Osteoblast (primary cell): ENCODE data around the gene FARP1. TPM values are rescaled to one million over a fixed set of nuclear protein-coding genes. Genes with fewer than 3 reads are reported as not detected.

ENCODE experiments used
- DNase-seq: peaks from one replicate; pipeline ENCODE4 v3.0.0; 2011; ENCODE audit warnings: low spot score, mixed read lengths; ENCODE audit not compliant: insufficient read length; ENCODE audit errors: missing footprints
- H2AFZ ChIP-seq: 2 replicates; pipeline ENCODE4 v1.6.0; 2011; ENCODE audit warnings: mild to moderate bottlenecking, low read length
- H3K27ac ChIP-seq: 2 replicates; pipeline ENCODE4 v1.5.1; 2011; ENCODE audit warnings: mild to moderate bottlenecking, low read depth, low read length, moderate library complexity
- H3K27me3 ChIP-seq: 2 replicates; pipeline ENCODE4 v1.6.0; 2012; ENCODE audit warnings: mild to moderate bottlenecking, control low read depth, inconsistent platforms, low read length, moderate library complexity; ENCODE audit not compliant: insufficient read depth
- H3K36me3 ChIP-seq: 2 replicates; pipeline ENCODE4 v1.5.1; 2011; ENCODE audit warnings: mild to moderate bottlenecking, low read length, control low read depth, moderate library complexity; ENCODE audit not compliant: insufficient read depth
- H3K4me1 ChIP-seq: 2 replicates; pipeline ENCODE4 v1.5.1; 2011; ENCODE audit warnings: mild to moderate bottlenecking, low read length, control low read depth, moderate library complexity; ENCODE audit not compliant: insufficient read depth
- H3K4me2 ChIP-seq: 2 replicates; pipeline ENCODE4 v1.6.0; 2011; ENCODE audit warnings: mild to moderate bottlenecking, low read length; ENCODE audit not compliant: insufficient read depth
- H3K4me3 ChIP-seq: fragments of 200-600 bp; sonication (generic); 3 replicates; pipeline ENCODE4 v1.5.1; 2012; ENCODE audit warnings: mild to moderate bottlenecking, low read length, inconsistent platforms; ENCODE audit not compliant: insufficient read depth
- H3K79me2 ChIP-seq: 2 replicates; pipeline ENCODE4 v1.6.0; 2012; ENCODE audit warnings: mild to moderate bottlenecking, low read length, control low read depth, inconsistent platforms; ENCODE audit not compliant: insufficient read depth
- H3K9me3 ChIP-seq: 2 replicates; pipeline ENCODE4 v1.5.1; 2011; ENCODE audit warnings: low read depth, low read length, control low read depth
- H4K20me1 ChIP-seq: 2 replicates; pipeline ENCODE4 v1.6.0; 2012; ENCODE audit warnings: mild to moderate bottlenecking, low read length, control low read depth; ENCODE audit not compliant: insufficient read depth
- CTCF ChIP-seq: IDR thresholded peaks from 2 replicates; pipeline ENCODE4 v1.5.1; 2011; ENCODE audit warnings: mild to moderate bottlenecking, low read depth, low read length, moderate library complexity; ENCODE audit errors: extremely low read depth
- total RNA-seq: library from RNA; depleted of rRNA; stranded (reverse); fragments of >200 nt; gene quantifications from 2 replicates; pipeline ENCODE4 v1.2.3, GENCODE V29; 2012

Gene FARP1
- total RNA-seq, 1 donor, result 36.2 TPM

- H3K79me2 ChIP-seq, result no peaks in the 10 kb centered on the region
- H3K36me3 ChIP-seq, result peaks cover 22% of the 10 kb centered on the region
- H2AFZ ChIP-seq, result no peak overlapping the region
- DNase-seq, result no peak
- H3K27ac ChIP-seq, result no peak overlapping the region
- H3K9me3 ChIP-seq, result no peaks in the 10 kb centered on the region
- no peak for TF ChIP-seq CTCF
- no peaks in the 10 kb centered on the region for H4K20me1 ChIP-seq
- H3K4me2 ChIP-seq, result no peak overlapping the region
- no peaks in the 10 kb centered on the region for H3K27me3 ChIP-seq
- peaks cover 11% of the 10 kb centered on the region for H3K4me1 ChIP-seq
- no peak overlapping the region for H3K4me3 ChIP-seq
These were observed 280.5 kb downstream of the FARP1 start for GRCh38 chr13:98423417-98423816.

GRCh38 chr13:98427331-98427995, 284.6 kb downstream of the FARP1 start:
- no peak overlapping the region for H3K4me3 ChIP-seq
- no peak overlapping the region for H3K4me2 ChIP-seq
- no peaks in the 10 kb centered on the region for H3K4me1 ChIP-seq
- no peaks in the 10 kb centered on the region for H4K20me1 ChIP-seq
- H3K79me2 ChIP-seq, result no peaks in the 10 kb centered on the region
- TF ChIP-seq CTCF, result no peak
- no peak for DNase-seq
- H2AFZ ChIP-seq, result no peak overlapping the region
- no peaks in the 10 kb centered on the region for H3K9me3 ChIP-seq
- peaks cover 36% of the 10 kb centered on the region for H3K36me3 ChIP-seq
- no peaks in the 10 kb centered on the region for H3K27me3 ChIP-seq
- H3K27ac ChIP-seq, result no peak overlapping the region

GRCh38 chr13:98428256-98428966, 285.5 kb downstream of the FARP1 start:
- no peak overlapping the region for H3K4me3 ChIP-seq
- H3K79me2 ChIP-seq, result no peaks in the 10 kb centered on the region
- no peaks in the 10 kb centered on the region for H3K27me3 ChIP-seq
- no peaks in the 10 kb centered on the region for H3K4me1 ChIP-seq
- no peak overlapping the region for H3K4me2 ChIP-seq
- TF ChIP-seq CTCF, result no peak
- no peak for DNase-seq
- no peak overlapping the region for H3K27ac ChIP-seq
- no peaks in the 10 kb centered on the region for H3K9me3 ChIP-seq
- no peaks in the 10 kb centered on the region for H4K20me1 ChIP-seq
- peaks cover 36% of the 10 kb centered on the region for H3K36me3 ChIP-seq
- H2AFZ ChIP-seq, result no peak overlapping the region

- no peak for DNase-seq
- H4K20me1 ChIP-seq, result no peaks in the 10 kb centered on the region
- no peaks in the 10 kb centered on the region for H3K9me3 ChIP-seq
- no peaks in the 10 kb centered on the region for H3K79me2 ChIP-seq
- no peak for TF ChIP-seq CTCF
- peaks cover 31% of the 10 kb centered on the region for H3K36me3 ChIP-seq
- no peaks in the 10 kb centered on the region for H3K4me1 ChIP-seq
- no peak overlapping the region for H3K4me2 ChIP-seq
- no peaks in the 10 kb centered on the region for H3K27me3 ChIP-seq
- H2AFZ ChIP-seq, result no peak overlapping the region
- no peak overlapping the region for H3K4me3 ChIP-seq
- H3K27ac ChIP-seq, result no peak overlapping the region
These were observed 286.2 kb downstream of the FARP1 start for GRCh38 chr13:98429081-98429480.
